ENCODE measurements around the gene SOWAHD.

DNA sequence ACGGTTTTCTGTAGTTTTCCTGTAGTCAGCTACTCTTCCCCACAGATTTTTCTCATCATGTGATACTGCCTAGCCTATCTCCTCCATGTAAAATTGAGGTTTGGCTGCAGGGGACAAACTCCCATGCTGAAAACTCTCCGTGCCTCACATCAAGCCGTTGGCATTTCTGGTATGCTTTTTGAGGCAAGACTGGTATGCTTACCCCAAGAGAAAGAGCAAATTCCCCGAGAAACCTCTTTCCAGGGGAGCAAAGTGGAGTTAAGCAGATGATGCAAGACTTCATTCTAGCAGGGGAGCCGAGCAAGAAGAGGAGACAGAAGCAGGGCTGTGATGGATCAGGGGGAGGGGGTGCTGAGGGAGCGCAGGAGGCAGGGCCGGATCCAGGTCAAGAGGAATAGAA lies 4.8 kb downstream of the SOWAHD start:
- TF ChIP-seq, protein P1, sequence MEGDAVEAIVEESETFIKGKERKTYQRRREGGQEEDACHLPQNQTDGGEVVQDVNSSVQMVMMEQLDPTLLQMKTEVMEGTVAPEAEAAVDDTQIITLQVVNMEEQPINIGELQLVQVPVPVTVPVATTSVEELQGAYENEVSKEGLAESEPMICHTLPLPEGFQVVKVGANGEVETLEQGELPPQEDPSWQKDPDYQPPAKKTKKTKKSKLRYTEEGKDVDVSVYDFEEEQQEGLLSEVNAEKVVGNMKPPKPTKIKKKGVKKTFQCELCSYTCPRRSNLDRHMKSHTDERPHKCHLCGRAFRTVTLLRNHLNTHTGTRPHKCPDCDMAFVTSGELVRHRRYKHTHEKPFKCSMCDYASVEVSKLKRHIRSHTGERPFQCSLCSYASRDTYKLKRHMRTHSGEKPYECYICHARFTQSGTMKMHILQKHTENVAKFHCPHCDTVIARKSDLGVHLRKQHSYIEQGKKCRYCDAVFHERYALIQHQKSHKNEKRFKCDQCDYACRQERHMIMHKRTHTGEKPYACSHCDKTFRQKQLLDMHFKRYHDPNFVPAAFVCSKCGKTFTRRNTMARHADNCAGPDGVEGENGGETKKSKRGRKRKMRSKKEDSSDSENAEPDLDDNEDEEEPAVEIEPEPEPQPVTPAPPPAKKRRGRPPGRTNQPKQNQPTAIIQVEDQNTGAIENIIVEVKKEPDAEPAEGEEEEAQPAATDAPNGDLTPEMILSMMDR (IDR thresholded peaks at IDR 0.05) = no peak
- no peak for TF ChIP-seq POLR2A (IDR thresholded peaks at IDR 0.05)

Measured in body of pancreas (tissue), 4 donors.